Brain microvascular endothelial cell (primary cell): ENCODE measurements around the gene TTC39C.

Source experiments
- DNase-seq: peaks from one replicate; pipeline ENCODE4 v3.0.0-alpha.2; 2020
- H3K27ac ChIP-seq: fragments of 250-450 bp; sonication (Bioruptor Pico); 2 replicates; pipeline ENCODE4 v1.5.1; 2020; ENCODE audit warnings: mild to moderate bottlenecking, moderate library complexity
- H3K27me3 ChIP-seq: fragments of 250-450 bp; sonication (Bioruptor Pico); replicated peaks from 2 replicates; pipeline ENCODE4 v1.5.1; 2020; ENCODE audit warnings: mild to moderate bottlenecking
- H3K36me3 ChIP-seq: fragments of 250-450 bp; sonication (Bioruptor Pico); replicated peaks from 2 replicates; pipeline ENCODE4 v1.5.1; 2020; ENCODE audit warnings: mild to moderate bottlenecking
- H3K4me3 ChIP-seq: 2 replicates; pipeline ENCODE4 v1.5.1; 2011; ENCODE audit warnings: low read depth, mild to moderate bottlenecking, control low read depth, low read length, moderate library complexity
- in situ Hi-C: cut with HindIII; loops from 2 replicates; pipeline ENCODE4 v1.10.0; 2017; ENCODE audit warnings: low sequenced_read_pairs, low pct_ligation_motif_present
- TF ChIP-seq, protein P1 (sequence below): IDR thresholded peaks from 2 replicates; pipeline ENCODE4 v1.5.1; 2011; ENCODE audit warnings: low read depth, mild to moderate bottlenecking, moderate library complexity, low read length, control low read depth, inconsistent platforms; ENCODE audit errors: missing control alignments

TTC39C gene

DNA sequence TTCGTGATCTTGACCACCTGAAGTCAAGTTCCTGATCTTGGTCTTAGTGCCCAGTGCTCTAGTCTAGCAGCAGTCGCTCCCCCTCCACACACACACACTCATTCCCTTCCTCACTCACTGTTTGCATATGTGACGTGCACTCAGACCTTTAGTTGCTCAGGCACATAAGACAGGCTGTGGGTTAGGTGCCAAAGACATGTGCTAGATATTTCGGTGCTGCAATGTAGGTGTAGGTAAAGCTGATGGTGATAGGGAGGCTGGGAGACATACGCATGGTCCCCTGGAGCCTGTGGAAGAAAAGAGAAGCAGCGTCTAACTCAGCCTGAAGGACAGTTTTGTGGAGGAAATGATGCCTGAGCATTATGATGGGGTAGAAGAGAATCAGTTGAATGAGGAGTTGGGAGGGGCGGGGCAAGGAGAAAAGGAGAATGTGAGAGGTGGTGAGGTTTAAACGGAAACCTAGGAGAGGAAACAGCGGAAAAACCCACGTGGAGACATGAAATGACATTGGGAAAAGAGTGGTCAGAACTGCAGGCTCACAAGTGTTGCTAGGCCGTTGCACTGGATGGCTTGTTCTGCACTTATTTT, 3.8 kb downstream of the TTC39C start:
- no peak overlapping the region for H3K4me3 ChIP-seq
- TF ChIP-seq, protein P1, sequence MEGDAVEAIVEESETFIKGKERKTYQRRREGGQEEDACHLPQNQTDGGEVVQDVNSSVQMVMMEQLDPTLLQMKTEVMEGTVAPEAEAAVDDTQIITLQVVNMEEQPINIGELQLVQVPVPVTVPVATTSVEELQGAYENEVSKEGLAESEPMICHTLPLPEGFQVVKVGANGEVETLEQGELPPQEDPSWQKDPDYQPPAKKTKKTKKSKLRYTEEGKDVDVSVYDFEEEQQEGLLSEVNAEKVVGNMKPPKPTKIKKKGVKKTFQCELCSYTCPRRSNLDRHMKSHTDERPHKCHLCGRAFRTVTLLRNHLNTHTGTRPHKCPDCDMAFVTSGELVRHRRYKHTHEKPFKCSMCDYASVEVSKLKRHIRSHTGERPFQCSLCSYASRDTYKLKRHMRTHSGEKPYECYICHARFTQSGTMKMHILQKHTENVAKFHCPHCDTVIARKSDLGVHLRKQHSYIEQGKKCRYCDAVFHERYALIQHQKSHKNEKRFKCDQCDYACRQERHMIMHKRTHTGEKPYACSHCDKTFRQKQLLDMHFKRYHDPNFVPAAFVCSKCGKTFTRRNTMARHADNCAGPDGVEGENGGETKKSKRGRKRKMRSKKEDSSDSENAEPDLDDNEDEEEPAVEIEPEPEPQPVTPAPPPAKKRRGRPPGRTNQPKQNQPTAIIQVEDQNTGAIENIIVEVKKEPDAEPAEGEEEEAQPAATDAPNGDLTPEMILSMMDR: no peak
- H3K27me3 ChIP-seq: no peaks in the 10 kb centered on the region
- H3K27ac ChIP-seq: no peak overlapping the region
- H3K36me3 ChIP-seq: no peaks in the 10 kb centered on the region
- DNase-seq: no peak
- in situ Hi-C loops: no loop called here

DNA sequence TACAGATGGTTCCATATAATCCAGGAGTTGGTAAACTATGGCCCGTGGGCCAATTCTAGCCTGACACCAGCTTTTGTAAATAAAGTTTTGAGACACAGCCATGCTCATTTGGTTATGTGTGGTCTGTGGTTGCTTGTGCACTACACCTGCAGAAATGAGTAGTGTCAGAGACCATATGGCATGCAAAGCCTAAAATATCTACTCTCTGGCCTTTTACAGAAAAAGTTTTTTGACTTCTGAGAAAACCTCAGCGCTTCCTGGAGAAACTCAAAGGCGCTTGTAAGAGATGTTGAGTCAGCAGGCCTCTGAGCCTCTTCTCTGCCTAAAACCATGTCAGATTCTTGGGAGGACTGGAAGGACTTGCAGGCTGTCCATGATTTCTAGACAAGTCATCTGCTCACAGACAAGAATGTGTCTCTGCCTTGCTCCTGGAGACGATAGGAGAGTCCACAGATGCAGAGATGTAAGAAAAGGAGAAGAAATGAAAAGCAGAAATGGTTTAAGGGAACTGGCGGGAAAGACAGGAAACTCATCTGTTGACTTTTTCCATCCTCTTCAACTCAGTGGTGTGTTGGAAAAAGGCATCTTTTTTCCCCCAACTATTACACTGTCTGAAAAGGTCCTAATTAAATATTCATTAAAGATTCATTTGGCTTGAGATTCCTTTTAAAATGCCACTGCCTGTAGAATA, 5.2 kb downstream of the TTC39C start:
- in situ Hi-C loops: no loop called here
- no peak for DNase-seq
- TF ChIP-seq, protein P1: no peak
- H3K27ac ChIP-seq: no peak overlapping the region
- H3K27me3 ChIP-seq: no peaks in the 10 kb centered on the region
- no peaks in the 10 kb centered on the region for H3K36me3 ChIP-seq
- H3K4me3 ChIP-seq: no peak overlapping the region

DNA sequence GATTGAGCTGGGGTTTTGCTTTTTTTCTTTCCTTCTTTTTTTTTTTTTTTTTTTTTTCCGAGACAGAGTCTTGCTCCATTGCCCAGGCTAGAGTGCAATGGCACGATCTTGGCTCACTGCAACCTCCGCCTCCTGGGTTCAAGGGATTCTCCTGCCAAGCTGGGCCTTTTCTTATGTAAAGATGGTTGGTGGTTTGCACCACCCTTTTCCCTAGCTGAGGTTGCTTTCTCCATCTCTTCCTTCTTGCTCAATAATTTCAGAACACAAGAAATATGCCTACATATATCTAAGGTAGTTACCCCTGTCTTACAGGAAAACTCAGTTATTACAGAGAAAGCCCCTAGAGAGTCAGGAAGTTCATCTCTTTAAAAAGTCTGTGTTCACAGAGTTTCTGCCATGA, 7.0 kb downstream of the TTC39C start:
- H3K36me3 ChIP-seq: no peaks in the 10 kb centered on the region
- no peak overlapping the region for H3K27ac ChIP-seq
- no peaks in the 10 kb centered on the region for H3K27me3 ChIP-seq
- in situ Hi-C loops: no loop called here
- no peak for DNase-seq
- TF ChIP-seq, protein P1: no peak
- H3K4me3 ChIP-seq: no peak overlapping the region

DNA sequence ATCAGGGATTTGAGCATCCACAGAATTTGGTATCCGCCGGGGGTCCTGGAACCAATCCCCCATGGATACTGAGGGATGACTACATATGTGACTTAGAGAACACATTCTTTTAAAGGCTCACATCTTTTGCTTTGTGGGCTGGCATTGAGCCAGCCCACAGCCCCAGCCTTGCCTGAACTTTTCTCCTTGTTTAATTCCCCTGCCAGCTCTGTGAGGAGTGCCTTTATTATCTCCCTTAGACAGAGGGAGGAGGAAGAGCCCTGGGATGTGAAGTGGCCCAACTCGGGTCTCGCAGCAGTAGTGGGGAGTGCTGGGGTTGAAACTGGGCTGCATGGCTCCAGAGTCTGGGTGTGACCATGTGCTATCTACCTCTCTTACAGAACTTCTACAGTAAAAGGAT, 7.6 kb downstream of the TTC39C start:
- TF ChIP-seq, protein P1: no peak
- DNase-seq: peak; percentile 46

DNA sequence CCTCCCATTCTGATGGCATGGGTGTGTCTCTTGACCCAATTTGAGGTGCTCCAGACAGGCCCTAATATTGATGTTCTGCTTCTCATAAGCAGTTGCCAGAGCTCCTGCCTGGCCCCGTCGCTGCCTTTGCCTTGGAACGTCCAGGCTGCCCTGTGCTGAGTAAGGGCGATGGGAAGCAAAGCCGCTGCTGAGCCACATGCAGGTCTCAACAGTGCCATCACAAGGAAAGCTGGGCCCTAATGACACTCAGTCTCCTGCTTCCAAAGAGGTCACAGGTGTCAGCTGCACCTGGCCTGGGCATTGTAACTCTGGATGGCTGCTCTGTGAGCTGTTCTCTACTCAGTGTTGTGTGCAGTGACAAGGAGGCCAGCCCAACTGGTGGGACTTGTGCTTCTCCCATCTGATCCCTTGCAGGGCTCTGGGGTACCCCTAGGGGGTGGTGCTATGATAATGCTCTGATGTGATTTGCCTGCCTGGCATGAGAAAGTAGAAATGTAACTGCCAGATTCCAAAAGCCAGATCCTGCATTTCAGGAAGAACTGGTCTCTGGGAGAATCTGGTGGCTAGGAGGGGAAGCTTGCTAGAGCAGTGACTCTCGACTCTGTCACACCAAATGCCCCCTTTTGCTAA, 8.7 kb downstream of the TTC39C start:
- TF ChIP-seq, protein P1: peak; percentile 38
- no peak for DNase-seq
- H3K4me3 ChIP-seq: no peak overlapping the region
- no peaks in the 10 kb centered on the region for H3K36me3 ChIP-seq
- no peak overlapping the region for H3K27ac ChIP-seq
- in situ Hi-C loops: no loop called here
- no peaks in the 10 kb centered on the region for H3K27me3 ChIP-seq

More for the DNA sequence above, 7.6 kb downstream of the TTC39C start:
- in situ Hi-C loops: no loop called here
- Histone ChIP-seq H3K27ac (no peak overlapping the region), H3K27me3 (no peaks in the 10 kb centered on the region), H3K4me3 (no peak overlapping the region), H3K36me3 (no peaks in the 10 kb centered on the region)
